GM23338 (cell line): ENCODE data around the gene JUP. TPM values are rescaled to one million over a fixed set of nuclear protein-coding genes. Genes with fewer than 3 reads are reported as not detected.

Source experiments
- ATAC-seq: fragments of 200-7000 bp; cut with Tn5 transposase; 3 replicates; pipeline ENCODE4 v1.9.1; 2020
- DNase-seq: peaks from one replicate; pipeline ENCODE4 v3.0.0-alpha.2; 2015; ENCODE audit warnings: low spot score
- H2AFZ ChIP-seq: fragments of 200-600 bp; sonication (generic); 2 replicates; pipeline ENCODE4 v1.8.0; 2016; ENCODE audit warnings: antibody characterized with exemption, mild to moderate bottlenecking, moderate library complexity
- H3F3A ChIP-seq: fragments of 200-600 bp; sonication (generic); replicated peaks from 2 replicates; pipeline ENCODE4 v1.8.0; 2017; ENCODE audit warnings: antibody characterized with exemption, mixed run types, low read depth
- H3K27ac ChIP-seq: fragments of 200-600 bp; sonication (generic); 2 replicates; pipeline ENCODE4 v1.6.1; 2016; ENCODE audit warnings: low read depth
- H3K27me3 ChIP-seq: fragments of 200-600 bp; sonication (generic); 2 replicates; pipeline ENCODE4 v1.8.0; 2016; ENCODE audit warnings: mild to moderate bottlenecking, mixed run types, moderate library complexity; ENCODE audit not compliant: insufficient read depth
- H3K36me3 ChIP-seq: fragments of 200-600 bp; sonication (generic); 2 replicates; pipeline ENCODE4 v1.8.0; 2016; ENCODE audit warnings: mild to moderate bottlenecking; ENCODE audit not compliant: insufficient read depth
- H3K4me1 ChIP-seq: fragments of 200-600 bp; sonication (generic); 2 replicates; pipeline ENCODE4 v1.8.0; 2016; ENCODE audit warnings: mild to moderate bottlenecking, moderate library complexity; ENCODE audit not compliant: insufficient read depth
- H3K4me2 ChIP-seq: fragments of 200-600 bp; sonication (generic); 2 replicates; pipeline ENCODE4 v1.7.1; 2017; ENCODE audit warnings: mixed run types
- H3K4me3 ChIP-seq: fragments of 200-600 bp; sonication (generic); 2 replicates; pipeline ENCODE4 v1.6.1; 2016; ENCODE audit warnings: mixed run types
- H3K79me2 ChIP-seq: fragments of 200-600 bp; sonication (generic); replicated peaks from 2 replicates; pipeline ENCODE4 v1.8.0; 2017; ENCODE audit warnings: mild to moderate bottlenecking; ENCODE audit not compliant: insufficient read depth
- H3K9me2 ChIP-seq: fragments of 200-600 bp; sonication (generic); 2 replicates; pipeline ENCODE4 v1.8.0; 2017; ENCODE audit not compliant: insufficient read depth
- H4K20me1 ChIP-seq: fragments of 200-600 bp; sonication (generic); replicated peaks from 2 replicates; pipeline ENCODE4 v1.8.0; 2017; ENCODE audit warnings: mild to moderate bottlenecking; ENCODE audit not compliant: insufficient read depth
- H3K27ac Mint-ChIP-seq: 2 replicates; pipeline ENCODE4 v1.8.0; 2020; ENCODE audit warnings: inconsistent platforms, mild to moderate bottlenecking, moderate library complexity, mixed read lengths
- H3K27me3 Mint-ChIP-seq: 3 replicates; pipeline ENCODE4 v1.8.0; 2022; ENCODE audit warnings: low read depth, mild to moderate bottlenecking, moderate library complexity, mixed read lengths, inconsistent platforms; ENCODE audit not compliant: insufficient read depth, poor library complexity
- H3K36me3 Mint-ChIP-seq: 3 replicates; pipeline ENCODE4 v1.8.0; 2021; ENCODE audit warnings: low read depth, mild to moderate bottlenecking, inconsistent platforms, moderate library complexity, mixed read lengths
- H3K4me1 Mint-ChIP-seq: 3 replicates; pipeline ENCODE4 v1.8.0; 2020; ENCODE audit warnings: mild to moderate bottlenecking, inconsistent platforms, mixed read lengths
- H3K4me3 Mint-ChIP-seq: 3 replicates; pipeline ENCODE4 v1.8.0; 2021; ENCODE audit warnings: moderate library complexity, mild to moderate bottlenecking, inconsistent platforms, mixed read lengths
- H3K9me3 Mint-ChIP-seq: 3 replicates; pipeline ENCODE4 v1.8.0; 2020; ENCODE audit warnings: moderate library complexity, mild to moderate bottlenecking, inconsistent platforms, mixed read lengths
- CREB1 ChIP-seq: fragments of 250-450 bp; sonication (Bioruptor Pico); IDR thresholded peaks from 2 replicates; pipeline ENCODE4 v1.5.0; 2020; ENCODE audit warnings: low read depth, mild to moderate bottlenecking, moderate library complexity
- EZH2 ChIP-seq: fragments of 200-600 bp; sonication (generic); IDR thresholded peaks from one replicate; pipeline ENCODE4 v1.8.0; 2017; ENCODE audit warnings: antibody characterized with exemption, mild to moderate bottlenecking, low read depth; ENCODE audit not compliant: unreplicated experiment
- EZH2phosphoT487 ChIP-seq: fragments of 200-600 bp; sonication (generic); IDR thresholded peaks from one replicate; pipeline ENCODE4 v1.8.1; 2018; ENCODE audit warnings: antibody characterized with exemption; ENCODE audit not compliant: unreplicated experiment
- JUNB ChIP-seq: IDR thresholded peaks from one replicate; pipeline ENCODE4 v1.6.1; 2016; ENCODE audit warnings: antibody characterized with exemption; ENCODE audit not compliant: unreplicated experiment
- polyA plus RNA-seq: library from polyadenylated mRNA; unstranded; fragments of >200 nt; fragmentation: Nextera tagmentation; extraction: Ambion mirVana; gene quantifications from 2 replicates; pipeline ENCODE4 v1.2.1, GENCODE V29; 2016
- total RNA-seq: library from RNA; depleted of rRNA; stranded (reverse); fragments of >200 nt; shearing (Covaris generic); gene quantifications from 2 replicates; pipeline ENCODE4 v1.2.3, GENCODE V29; 2014
- TF ChIP-seq, protein P1 (sequence below): IDR thresholded peaks from one replicate; pipeline ENCODE4 v1.6.1; 2018; ENCODE audit warnings: antibody characterized with exemption; ENCODE audit not compliant: unreplicated experiment

The JUP gene
- total and polyA plus RNA-seq, 2 experiments from 2014 or later = 45.5 to 177 TPM

- TF ChIP-seq, protein P1, sequence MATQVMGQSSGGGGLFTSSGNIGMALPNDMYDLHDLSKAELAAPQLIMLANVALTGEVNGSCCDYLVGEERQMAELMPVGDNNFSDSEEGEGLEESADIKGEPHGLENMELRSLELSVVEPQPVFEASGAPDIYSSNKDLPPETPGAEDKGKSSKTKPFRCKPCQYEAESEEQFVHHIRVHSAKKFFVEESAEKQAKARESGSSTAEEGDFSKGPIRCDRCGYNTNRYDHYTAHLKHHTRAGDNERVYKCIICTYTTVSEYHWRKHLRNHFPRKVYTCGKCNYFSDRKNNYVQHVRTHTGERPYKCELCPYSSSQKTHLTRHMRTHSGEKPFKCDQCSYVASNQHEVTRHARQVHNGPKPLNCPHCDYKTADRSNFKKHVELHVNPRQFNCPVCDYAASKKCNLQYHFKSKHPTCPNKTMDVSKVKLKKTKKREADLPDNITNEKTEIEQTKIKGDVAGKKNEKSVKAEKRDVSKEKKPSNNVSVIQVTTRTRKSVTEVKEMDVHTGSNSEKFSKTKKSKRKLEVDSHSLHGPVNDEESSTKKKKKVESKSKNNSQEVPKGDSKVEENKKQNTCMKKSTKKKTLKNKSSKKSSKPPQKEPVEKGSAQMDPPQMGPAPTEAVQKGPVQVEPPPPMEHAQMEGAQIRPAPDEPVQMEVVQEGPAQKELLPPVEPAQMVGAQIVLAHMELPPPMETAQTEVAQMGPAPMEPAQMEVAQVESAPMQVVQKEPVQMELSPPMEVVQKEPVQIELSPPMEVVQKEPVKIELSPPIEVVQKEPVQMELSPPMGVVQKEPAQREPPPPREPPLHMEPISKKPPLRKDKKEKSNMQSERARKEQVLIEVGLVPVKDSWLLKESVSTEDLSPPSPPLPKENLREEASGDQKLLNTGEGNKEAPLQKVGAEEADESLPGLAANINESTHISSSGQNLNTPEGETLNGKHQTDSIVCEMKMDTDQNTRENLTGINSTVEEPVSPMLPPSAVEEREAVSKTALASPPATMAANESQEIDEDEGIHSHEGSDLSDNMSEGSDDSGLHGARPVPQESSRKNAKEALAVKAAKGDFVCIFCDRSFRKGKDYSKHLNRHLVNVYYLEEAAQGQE = peak; percentile 23
- TF ChIP-seq JUNB (no peak), EZH2 (no peak)
Observed at GRCh38 chr17:41811549-41812380, 25.3 kb upstream of the JUP start, which contains the start of gene P3H4 (continued).

GRCh38 chr17:41810659-41811548 is 24.4 kb upstream of the JUP start:
- H3K27me3 ChIP-seq = peaks cover 9% of the 10 kb centered on the region
- H3K9me2 ChIP-seq = no peaks in the 10 kb centered on the region
- H3K36me3 ChIP-seq = no peaks in the 10 kb centered on the region
- TF ChIP-seq CREB1 (CRISPR knock-in tag) (no peak), EZH2phosphoT487 (no peak)
- H3K4me3 Mint-ChIP-seq = peak overlapping the region; percentile 76
- H3K27me3 Mint-ChIP-seq = peaks cover 22% of the 10 kb centered on the region
- ATAC-seq = peak; percentile 13
- peaks cover 9% of the 10 kb centered on the region; the same call in 2 of the 3 replicates for H3K9me3 Mint-ChIP-seq
- H3F3A ChIP-seq = peaks cover 12% of the 10 kb centered on the region
- peaks cover 19% of the 10 kb centered on the region for H3K4me1 Mint-ChIP-seq
- peaks cover 32% of the 10 kb centered on the region for H3K36me3 Mint-ChIP-seq
- H3K4me1 ChIP-seq = peaks cover 28% of the 10 kb centered on the region
- no peak overlapping the region for H3K27ac Mint-ChIP-seq
- peak; percentile 58 for DNase-seq
- peak overlapping the region; percentile 98 for H3K4me2 ChIP-seq
- H3K79me2 ChIP-seq = peaks cover 38% of the 10 kb centered on the region
- H3K27ac ChIP-seq = no peak overlapping the region
- peak overlapping the region; percentile 98 for H3K4me3 ChIP-seq
- peak overlapping the region; percentile 59; the same call in 1 of the 2 replicates for H2AFZ ChIP-seq
- no peaks in the 10 kb centered on the region for H4K20me1 ChIP-seq
